Forelimb muscle (tissue), 1 donor: ENCODE measurements around the gene PRRG4. TPM values are rescaled to one million over a fixed set of nuclear protein-coding genes. Genes with fewer than 3 reads are reported as not detected.
"Not testable (repeated sequence)": the region's sequence is repeated elsewhere in the genome, so short reads cannot be mapped to it uniquely, and the experiment has no call there.

Experiments used
- DNase-seq: peaks from one replicate; pipeline ENCODE4 v3.0.0-alpha.2; 2013; ENCODE audit warnings: low read depth
- polyA plus RNA-seq: library from polyadenylated mRNA; unstranded; fragments of 120-200 nt; gene quantifications from one replicate; pipeline ENCODE4 v1.2.1, GENCODE V29; 2013; ENCODE audit not compliant: insufficient read length

The PRRG4 gene
- polyA plus RNA-seq, 1 donor: 0.11 TPM

- DNase-seq: no peak
Observed at GRCh38 chr11:32885556-32885955, 55.8 kb downstream of the PRRG4 start.

GRCh38 chr11:32886180-32886579 lies 56.5 kb downstream of the PRRG4 start:
- DNase-seq: no peak

GRCh38 chr11:32887707-32888383 lies 58.1 kb downstream of the PRRG4 start:
- DNase-seq: not testable (repeated sequence)

DNA sequence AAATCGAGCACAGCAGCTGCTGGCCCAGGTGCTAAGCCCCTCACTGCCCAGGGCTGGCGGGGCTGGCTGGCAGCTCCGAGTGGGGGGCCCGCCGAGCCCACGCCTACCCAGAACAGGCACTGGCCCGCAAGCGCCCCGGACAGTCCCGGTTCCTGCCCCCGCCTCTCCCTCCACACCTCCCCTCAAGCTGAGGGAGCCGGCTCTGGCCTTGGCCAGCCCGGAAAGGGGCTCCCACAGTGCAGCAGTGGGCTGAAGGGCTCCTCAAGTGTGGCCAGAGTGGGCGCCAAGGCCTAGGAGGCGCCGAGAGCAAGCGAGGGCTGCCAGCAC lies 58.6 kb downstream of the PRRG4 start:
- DNase-seq: not testable (repeated sequence)

GRCh38 chr11:32888805-32889204 lies 59.1 kb downstream of the PRRG4 start:
- DNase-seq: no peak

- no peak for DNase-seq
Observed at GRCh38 chr11:32890843-32891656, 61.3 kb downstream of the PRRG4 start.

DNA sequence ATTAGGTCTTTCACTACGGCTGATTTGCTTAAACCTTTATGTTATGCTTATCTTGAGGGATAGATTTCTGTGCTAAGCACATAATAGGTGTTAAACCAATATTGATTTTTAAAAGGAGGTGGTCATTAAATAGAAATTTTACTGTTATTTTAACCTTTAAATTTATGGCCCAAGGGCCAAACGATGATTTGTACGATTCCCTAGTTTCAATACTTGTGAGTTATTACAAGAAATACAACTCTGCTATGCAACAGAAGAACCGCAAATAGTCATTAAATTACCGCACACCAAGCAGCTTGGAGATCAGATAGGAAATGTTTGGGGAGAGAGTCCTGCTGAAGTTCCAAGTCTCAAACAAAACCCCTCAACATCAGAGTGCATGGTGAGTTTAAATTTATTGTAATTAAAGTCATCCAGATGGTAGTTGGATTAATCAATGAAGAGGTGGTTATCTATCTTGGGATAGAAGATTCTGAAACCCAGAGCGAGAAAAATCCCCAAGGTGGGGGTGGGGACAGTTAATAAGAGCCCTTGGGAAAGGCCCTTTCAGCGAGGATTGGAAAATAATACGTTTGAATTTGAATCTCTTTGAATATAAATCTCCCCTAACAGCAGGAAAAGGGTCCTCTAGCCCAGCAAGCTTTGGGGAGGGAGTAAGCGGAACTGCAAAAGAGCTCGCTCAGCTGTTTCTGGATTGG lies 62.1 kb downstream of the PRRG4 start:
- DNase-seq: no peak

DNA sequence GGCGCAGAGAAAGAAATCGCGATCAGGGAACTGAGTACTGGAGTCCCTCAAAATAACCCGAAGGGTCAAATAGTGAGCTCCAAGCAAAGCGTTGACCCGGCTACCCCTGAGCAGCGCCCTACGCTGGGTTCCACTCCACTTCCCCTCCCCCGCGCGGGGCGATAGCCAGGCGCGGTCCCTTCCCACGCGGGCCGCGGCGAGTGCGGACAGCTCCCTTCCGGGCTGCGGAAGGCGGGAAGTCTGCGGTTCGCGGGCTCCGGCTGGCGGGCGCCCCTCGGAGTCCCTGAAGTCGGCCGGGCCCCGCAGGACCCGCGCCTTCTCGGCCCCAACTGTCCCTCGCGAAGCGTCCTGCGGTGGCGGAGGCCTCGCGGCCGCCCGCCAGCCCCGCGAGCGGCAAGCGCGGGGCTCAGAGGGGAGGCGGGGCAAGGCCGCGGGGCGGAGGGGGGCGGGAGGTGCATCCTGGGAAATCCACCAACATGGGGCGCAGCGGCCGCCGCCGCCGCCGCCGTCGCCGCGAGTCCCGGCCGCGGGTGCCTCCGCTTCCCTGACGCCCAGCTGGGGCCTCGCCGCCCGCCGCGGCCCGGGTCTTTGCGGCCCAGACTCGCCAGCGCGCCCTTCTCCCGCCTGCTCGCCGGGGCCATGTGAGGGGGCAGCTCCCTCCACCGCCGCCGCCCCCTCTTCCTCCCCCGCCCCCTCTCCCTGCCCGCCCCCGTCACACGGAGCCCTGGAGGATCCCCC lies 62.8 kb downstream of the PRRG4 start, which contains the start of gene QSER1:
QSER1 (plus strand) TSS at position 457 of the 738 bp plus-strand sequence. CDS start 315 bp downstream, outside the sequence.
- no peak for DNase-seq

GRCh38 chr11:32893093-32893342 lies 63.3 kb downstream of the PRRG4 start:
- DNase-seq: no peak

DNA sequence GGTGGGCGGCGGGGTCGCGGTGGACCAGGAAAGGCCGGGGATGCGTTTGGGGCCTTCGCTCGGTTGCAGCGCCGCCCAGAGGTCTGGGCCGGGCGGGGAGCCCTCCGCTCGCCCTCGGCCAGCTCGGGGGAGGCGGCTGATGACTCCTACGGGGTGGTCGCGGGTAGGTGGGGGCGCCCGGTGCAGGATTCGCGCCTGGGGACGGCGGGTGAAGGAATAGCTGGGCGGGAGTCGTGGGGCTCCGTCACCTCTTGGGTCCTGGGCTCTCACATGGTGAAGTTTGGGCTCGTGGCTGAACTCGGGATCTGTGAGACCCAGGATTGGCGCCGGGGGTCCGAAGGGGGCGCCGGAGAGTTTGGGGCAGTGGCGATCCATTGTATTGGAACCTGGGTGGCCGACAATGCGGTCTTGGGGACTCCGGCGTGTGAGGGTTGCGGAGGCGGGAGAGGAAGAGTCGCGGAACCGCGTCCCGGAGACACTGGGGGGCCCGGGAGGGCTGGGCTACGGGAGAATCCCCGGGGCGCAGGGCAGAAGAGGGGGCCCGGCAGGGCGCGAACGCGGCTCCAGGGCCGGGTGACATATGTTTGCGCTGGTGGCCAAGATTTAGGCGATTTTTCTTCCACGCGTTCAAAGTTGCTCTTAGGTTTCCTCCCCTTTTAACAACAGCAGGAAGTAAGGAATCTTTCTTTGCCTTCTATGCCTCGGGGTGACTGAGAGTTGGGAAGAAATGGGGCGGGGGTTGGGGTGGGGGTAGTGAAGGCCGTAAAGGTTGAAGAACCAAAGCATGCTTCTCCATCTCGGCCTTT lies 63.8 kb downstream of the PRRG4 start:
- DNase-seq: no peak

- DNase-seq: no peak
Observed at GRCh38 chr11:32894149-32894827, 64.6 kb downstream of the PRRG4 start.

DNA sequence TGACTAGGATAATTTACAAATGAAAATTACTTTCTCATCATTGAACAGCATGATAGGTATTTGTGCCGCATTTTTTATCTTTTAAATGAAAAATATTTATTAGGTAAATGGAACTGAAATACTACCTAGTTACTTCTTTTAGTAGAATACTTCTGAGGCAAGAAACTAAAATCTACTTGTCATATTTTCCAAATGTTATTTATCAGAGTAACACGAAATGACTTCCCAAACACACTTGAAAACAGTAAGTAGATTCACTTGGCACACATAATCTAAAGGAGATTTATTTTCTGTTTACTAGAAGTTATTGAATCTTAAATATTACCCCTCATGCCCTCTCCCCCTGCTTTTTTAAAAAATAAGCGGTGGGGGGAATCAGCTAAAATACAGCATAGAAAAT lies 65.2 kb downstream of the PRRG4 start:
- no peak for DNase-seq

DNA sequence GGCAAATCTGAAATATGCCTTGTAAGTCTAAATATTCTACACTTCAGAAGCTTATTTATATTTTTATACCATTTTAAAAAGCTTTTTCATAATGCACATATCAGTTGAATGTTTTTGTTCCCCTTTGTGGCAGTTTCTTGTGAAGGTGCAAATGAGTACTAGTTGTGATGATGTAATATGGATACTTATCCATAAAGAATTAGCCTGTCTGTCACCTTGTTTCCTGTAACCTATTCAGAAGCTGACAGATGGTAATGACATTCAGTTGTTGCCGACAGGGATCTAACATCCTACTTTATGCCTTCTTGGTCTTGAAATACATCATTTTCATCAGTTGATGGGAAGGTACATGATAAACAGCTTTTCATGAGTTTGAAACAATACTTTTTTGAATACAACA lies 65.7 kb downstream of the PRRG4 start:
- no peak for DNase-seq

DNA sequence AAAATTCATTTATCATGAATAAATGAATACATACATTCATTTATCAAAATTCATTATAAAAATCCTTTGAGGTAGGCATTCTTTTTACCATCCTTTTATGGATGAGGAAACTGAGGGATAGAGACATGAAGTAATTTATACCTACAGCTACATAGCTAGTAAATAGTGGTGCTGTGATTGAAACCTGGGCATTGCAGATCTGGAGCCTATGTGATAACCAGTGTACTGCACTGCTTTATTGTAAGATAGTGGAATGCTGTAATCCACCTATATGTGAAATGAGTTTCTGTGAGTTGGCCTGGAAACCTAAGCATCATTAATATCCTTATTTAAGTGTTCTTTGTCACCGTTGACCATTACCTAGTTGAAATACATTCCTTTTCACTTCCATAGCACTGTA lies 67.4 kb downstream of the PRRG4 start:
- DNase-seq: no peak

- DNase-seq: no peak
Observed at GRCh38 chr11:32899438-32899837, 69.7 kb downstream of the PRRG4 start.

DNA sequence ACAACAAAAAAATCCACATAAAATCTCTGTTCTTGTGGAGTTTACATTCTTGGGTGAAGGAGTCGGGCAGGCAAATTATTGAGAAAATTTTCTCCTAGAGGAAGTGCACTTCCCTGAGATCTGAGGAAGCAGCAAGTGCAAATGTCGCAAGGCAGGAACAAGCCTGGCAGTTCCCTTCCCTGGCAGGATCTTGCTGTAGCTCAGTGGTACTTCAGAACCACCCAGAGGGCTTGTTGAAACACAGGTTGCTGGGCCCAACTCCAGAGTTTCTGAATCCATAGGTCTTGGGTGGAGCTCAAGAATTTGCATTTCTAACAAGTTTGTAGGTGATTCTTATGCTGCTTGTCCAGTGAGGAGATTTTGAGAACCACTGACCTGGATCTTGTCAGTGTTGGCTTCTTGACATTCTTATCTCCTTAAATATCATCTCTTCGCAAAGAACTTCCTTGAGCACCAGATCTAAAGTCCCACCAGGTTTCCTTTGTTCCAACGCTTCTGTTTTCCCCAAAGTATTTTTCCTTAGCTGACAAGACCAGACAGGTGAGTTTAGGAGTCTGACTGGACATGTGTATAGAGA lies 72.5 kb downstream of the PRRG4 start:
- no peak for DNase-seq

GRCh38 chr11:32905028-32905667 lies 75.4 kb downstream of the PRRG4 start:
- no peak for DNase-seq
